ENCODE results near the gene DYRK3. TPM values are rescaled to one million over a fixed set of nuclear protein-coding genes. Genes with fewer than 3 reads are reported as not detected.

DYRK3 gene
- total and polyA plus RNA-seq, 9 of the 15 experiments (the other 6 are each of a cell fraction or from before 2014, with no cell fraction given): 4.5 to 33.7 (median 25.7) TPM

DNA sequence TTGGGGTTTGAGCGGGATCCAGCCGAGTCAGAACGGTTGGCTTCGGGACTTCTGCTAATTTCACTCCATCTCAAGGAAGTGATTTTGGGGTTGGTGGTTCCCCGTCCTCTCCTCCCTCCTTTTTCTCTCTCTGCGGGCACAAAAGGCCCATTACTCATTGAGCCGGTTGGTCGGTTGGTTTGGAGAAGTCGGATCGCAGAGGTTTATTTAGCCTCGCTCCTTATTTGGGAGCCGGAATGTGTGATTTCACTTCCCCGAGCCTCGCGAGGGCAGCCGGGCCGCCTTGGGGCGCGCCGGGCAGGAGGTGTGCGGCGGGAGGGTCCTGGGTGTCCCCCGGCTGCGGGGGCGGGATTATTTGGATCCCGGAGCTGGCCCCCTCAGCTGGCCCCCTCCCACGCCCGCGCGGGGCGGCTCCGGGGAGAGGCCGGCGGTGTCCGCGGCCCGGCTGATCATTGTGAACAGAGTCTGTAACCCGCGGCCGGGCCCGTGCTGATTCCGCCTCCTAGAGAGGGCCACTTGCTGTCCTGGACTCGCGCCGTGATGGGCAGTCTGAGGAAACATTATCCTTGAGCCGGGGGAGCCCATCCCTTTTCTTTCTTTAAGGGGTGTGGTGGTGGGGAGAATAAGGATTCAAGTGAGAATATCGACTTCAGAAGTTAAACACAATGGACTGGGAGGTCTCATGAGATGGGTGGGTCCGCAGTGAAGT, 50.6 kb downstream of the DYRK3 start (continued):
- TF ChIP-seq NELFE (IDR thresholded peaks at IDR 0.05; ENCODE audit: insufficient read depth, insufficient read length) (no peak), BMI1 (IDR thresholded peaks at IDR 0.05; ENCODE audit: low read length) (no peak), ZNF347 (CRISPR knock-in tag; IDR thresholded peaks at IDR 0.05; ENCODE audit: low read depth) (no peak), MXI1 (IDR thresholded peaks at IDR 0.05; ENCODE audit: low read depth, low read length) (no peak), ZNF311 (CRISPR knock-in tag; IDR thresholded peaks at IDR 0.05) (no peak), ZFP1 (CRISPR knock-in tag; IDR thresholded peaks at IDR 0.05) (no peak), CBX1 (IDR thresholded peaks at IDR 0.05; ENCODE audit: low read depth) (no peak), ZC3H4 (CRISPR knock-in tag; IDR thresholded peaks at IDR 0.05; ENCODE audit: borderline replicate concordance) (no peak), BCOR (IDR thresholded peaks at IDR 0.05) (no peak), HDGF (IDR thresholded peaks at IDR 0.05) (no peak), NR2F6 (CRISPR knock-in tag; IDR thresholded peaks at IDR 0.05) (no peak)
- TF ChIP-seq, protein P1, sequence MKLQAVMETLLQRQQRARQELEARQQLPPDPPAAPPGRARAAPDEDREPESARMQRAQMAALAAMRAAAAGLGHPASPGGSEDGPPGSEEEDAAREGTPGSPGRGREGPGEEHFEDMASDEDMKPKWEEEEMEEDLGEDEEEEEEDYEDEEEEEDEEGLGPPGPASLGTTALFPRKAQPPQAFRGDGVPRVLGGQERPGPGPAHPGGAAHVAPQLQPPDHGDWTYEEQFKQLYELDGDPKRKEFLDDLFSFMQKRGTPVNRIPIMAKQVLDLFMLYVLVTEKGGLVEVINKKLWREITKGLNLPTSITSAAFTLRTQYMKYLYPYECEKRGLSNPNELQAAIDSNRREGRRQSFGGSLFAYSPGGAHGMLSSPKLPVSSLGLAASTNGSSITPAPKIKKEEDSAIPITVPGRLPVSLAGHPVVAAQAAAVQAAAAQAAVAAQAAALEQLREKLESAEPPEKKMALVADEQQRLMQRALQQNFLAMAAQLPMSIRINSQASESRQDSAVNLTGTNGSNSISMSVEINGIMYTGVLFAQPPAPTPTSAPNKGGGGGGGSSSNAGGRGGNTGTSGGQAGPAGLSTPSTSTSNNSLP (IDR thresholded peaks at IDR 0.05; ENCODE audit: borderline replicate concordance, low read depth, low read length): no peak
- TF ChIP-seq, protein P2, sequence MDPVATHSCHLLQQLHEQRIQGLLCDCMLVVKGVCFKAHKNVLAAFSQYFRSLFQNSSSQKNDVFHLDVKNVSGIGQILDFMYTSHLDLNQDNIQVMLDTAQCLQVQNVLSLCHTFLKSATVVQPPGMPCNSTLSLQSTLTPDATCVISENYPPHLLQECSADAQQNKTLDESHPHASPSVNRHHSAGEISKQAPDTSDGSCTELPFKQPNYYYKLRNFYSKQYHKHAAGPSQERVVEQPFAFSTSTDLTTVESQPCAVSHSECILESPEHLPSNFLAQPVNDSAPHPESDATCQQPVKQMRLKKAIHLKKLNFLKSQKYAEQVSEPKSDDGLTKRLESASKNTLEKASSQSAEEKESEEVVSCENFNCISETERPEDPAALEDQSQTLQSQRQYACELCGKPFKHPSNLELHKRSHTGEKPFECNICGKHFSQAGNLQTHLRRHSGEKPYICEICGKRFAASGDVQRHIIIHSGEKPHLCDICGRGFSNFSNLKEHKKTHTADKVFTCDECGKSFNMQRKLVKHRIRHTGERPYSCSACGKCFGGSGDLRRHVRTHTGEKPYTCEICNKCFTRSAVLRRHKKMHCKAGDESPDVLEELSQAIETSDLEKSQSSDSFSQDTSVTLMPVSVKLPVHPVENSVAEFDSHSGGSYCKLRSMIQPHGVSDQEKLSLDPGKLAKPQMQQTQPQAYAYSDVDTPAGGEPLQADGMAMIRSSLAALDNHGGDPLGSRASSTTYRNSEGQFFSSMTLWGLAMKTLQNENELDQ (CRISPR knock-in tag; IDR thresholded peaks at IDR 0.05; ENCODE audit: borderline replicate concordance): no peak
- TF ChIP-seq, protein P3, sequence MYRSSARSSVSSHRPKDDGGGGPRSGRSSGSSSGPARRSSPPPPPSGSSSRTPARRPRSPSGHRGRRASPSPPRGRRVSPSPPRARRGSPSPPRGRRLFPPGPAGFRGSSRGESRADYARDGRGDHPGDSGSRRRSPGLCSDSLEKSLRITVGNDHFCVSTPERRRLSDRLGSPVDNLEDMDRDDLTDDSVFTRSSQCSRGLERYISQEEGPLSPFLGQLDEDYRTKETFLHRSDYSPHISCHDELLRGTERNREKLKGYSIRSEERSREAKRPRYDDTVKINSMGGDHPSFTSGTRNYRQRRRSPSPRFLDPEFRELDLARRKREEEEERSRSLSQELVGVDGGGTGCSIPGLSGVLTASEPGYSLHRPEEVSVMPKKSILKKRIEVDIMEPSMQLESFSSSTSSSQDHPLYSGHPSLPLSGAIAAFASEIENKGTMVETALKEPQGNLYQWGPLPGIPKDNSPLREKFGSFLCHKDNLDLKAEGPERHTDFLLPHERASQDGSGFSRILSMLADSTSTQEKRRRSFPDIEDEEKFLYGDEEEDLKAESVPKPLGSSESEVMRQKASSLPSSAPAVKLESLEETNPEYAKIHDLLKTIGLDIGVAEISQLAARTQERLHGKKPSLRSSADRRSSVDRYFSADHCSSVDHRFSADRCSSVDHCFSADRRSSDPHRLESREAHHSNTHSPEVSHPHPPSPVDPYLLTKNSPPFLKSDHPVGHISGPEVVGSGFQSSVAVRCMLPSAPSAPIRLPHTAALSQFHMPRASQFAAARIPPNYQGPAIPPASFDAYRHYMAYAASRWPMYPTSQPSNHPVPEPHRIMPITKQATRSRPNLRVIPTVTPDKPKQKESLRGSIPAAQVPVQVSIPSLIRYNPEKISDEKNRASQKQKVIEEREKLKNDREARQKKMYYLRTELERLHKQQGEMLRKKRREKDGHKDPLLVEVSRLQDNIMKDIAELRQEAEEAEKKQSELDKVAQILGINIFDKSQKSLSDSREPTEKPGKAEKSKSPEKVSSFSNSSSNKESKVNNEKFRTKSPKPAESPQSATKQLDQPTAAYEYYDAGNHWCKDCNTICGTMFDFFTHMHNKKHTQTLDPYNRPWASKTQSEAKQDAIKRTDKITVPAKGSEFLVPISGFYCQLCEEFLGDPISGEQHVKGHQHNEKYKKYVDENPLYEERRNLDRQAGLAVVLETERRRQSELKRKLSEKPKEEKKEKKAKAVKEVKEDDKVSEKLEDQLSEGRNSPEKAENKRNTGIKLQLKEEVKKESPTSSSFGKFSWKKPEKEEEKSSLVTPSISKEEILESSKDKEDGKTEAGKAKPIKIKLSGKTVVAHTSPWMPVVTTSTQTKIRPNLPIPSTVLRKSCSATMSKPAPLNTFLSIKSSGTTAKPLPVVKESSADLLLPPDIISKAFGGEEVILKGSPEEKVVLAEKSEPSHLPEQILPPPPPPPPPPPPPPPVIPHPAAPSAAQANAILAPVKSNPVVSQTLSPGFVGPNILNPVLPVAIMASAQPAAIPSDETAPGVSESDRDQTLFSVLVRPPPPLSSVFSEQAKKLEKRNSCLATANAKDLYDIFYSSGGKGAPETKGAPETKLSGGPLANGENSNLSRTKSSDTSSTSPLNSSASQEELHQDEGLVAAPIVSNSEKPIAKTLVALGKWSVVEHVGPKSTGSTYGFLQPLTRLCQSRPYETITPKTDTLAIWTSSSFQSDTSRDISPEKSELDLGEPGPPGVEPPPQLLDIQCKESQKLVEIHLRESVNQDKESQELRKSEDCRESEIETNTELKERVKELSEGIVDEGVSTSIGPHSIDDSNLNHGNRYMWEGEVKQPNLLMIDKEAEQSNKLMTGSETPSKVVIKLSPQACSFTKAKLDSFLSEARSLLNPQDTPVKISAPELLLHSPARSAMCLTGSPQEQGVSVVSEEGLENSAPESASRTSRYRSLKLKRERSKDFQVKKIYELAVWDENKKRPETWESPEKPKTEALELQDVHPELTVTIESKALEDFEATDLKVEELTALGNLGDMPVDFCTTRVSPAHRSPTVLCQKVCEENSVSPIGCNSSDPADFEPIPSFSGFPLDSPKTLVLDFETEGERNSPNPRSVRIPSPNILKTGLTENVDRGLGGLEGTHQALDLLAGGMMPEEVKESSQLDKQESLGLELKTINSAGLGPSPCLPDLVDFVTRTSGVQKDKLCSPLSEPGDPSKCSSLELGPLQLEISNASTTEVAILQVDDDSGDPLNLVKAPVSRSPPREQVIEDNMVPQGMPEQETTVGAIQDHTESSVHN (IDR thresholded peaks at IDR 0.05; ENCODE audit: borderline replicate concordance in 1 of 2, low read depth in 1 of 2): no peak
